Activated gamma-delta T cell (primary cell): ENCODE data around the gene IL25.
"Not testable (repeated sequence)": the region's sequence is repeated elsewhere in the genome, so short reads cannot be mapped to it uniquely, and the experiment has no call there.

ENCODE experiments used
- DNase-seq: peaks from one replicate; lab custom pipeline; 2025; lab: John Stamatoyannopoulos, UW

Gene IL25

DNA sequence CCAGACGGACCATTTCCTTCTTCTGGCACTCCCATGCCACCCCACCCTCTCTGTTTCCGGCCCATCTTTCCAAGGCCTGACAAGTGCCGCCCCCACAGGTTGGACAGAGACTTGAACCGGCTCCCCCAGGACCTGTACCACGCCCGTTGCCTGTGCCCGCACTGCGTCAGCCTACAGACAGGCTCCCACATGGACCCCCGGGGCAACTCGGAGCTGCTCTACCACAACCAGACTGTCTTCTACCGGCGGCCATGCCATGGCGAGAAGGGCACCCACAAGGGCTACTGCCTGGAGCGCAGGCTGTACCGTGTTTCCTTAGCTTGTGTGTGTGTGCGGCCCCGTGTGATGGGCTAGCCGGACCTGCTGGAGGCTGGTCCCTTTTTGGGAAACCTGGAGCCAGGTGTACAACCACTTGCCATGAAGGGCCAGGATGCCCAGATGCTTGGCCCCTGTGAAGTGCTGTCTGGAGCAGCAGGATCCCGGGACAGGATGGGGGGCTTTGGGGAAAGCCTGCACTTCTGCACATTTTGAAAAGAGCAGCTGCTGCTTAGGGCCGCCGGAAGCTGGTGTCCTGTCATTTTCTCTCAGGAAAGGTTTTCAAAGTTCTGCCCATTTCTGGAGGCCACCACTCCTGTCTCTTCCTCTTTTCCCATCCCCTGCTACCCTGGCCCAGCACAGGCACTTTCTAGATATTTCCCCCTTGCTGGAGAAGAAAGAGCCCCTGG is 3.1 kb downstream of the IL25 start:
- no peak for DNase-seq

DNA sequence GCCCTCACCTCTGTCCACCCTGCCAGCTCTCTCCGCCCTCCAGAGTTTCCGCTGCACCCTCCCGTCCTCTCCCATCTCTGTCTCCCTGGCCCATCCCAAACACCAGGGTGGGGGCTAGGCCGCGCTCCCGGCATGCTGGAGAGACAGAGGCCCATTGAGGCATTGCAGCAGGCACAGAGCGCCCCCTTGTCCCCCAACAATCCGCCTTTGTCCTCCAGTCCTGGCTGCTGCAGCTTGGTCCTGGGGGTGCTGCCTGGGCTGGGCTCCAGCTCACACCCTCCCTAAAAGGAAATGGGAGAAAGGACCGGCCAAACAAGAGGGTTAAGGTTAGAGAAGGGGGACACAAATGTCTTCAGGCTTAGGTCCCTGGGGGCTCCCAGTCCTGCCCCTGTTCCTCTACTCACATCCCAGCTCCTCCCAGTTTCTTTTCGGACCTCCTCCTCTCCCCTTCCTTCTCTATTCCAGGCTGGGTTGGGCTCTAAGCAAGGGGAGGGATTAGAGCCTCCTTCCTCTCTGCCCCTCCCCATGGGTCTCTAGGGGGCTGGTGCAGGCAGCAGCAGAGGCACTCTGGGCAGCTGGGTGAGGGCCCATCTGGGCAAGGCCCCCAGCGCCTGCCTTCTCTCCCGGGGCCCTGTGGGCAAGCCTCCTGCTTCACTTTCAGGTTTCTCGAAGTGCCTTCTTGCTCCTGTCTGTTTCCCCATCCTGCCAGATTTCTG is 4.0 kb downstream of the IL25 start, which contains the start of gene CMTM5:
Gene CMTM5, plus strand, starts transcription at position 565 of the 716 bp plus-strand sequence. CDS start 206 bp downstream, outside the sequence.
- DNase-seq: no peak

DNA sequence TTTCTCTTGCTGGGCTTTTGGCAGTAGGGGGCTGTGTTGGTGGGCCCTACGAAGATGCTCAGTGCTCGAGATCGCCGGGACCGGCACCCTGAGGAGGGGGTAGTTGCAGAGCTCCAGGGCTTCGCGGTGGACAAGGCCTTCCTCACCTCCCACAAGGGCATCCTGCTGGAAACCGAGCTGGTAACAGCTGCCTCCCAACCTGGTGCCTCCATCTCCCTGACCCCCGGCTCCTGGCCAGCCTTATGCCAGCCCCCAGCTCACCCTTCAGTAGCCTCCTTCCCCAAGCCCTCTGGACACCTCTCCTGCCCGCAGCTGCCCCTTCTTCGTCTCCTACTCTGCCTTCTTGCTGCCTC is 4.6 kb downstream of the IL25 start:
- DNase-seq: no peak

DNA sequence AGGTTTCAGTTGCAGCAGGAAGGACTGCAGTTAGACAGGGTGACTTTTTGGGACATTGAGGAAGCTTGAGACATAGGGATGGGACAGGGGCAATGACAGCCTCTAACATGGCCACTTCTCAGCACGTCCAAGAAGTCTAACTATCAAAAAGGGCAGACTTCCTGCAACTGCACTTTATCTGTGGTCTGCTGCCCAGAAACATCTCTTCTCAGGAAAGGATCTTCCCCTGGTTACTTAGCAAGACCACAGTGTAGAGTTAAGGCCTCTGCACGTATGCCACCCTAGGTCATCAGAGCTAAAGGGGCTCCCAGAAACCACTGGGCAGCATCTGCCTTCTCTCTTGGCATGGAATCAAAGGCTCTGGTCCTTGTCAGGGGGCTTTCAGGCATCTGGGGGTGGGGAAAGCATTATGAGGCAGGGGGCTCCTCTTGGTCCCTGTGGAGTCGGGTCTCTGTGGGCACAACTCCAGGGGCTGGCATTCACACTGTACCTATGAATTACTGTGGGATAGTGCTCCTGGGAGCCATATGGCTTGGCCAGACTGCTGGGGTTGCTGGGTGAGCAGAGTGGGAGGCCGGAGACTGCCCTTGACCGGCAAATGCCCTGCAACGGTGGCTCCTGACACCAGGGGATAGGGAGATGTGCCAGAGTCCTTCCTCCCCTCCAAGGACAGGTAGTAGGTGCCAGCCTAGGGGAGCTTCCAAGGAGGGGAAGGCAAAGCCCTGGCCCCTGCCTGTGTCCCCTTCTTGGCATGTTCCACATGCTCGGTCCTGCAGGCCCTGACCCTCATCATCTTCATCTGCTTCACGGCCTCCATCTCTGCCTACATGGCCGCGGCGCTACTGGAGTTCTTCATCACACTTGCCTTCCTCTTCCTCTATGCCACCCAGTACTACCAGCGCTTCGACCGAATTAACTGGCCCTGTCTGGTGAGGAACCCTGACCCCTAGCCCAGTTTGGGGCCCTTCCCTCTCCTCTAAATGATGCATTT is 5.3 kb downstream of the IL25 start:
- no peak for DNase-seq

DNA sequence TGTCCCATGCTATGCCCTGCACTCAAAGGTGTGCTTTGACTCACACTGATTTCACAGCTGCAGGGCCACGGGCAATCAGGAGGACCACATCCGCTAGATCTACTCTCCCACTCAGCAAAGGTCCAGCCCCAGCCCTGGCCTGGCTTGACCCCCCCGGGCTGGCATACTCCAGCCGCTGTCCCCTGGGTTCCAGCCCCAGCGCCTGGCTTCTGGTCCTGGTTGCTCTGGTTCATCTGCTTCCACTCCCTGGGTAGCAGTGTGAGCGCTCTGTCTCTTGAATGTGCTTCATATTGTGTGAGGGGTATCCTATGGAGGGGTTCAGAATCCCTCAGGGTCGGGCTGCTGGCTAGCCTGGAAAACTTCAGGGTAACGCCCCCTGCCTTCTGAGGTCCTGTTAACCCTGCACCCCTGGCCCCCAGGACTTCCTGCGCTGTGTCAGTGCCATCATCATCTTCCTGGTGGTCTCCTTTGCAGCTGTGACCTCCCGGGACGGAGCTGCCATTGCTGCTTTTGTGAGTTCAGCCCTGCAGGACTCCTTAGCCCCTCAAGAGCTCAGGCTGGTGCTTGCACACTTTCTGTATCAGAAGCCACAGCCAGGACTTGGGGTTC is 6.1 kb downstream of the IL25 start:
- no peak for DNase-seq

DNA sequence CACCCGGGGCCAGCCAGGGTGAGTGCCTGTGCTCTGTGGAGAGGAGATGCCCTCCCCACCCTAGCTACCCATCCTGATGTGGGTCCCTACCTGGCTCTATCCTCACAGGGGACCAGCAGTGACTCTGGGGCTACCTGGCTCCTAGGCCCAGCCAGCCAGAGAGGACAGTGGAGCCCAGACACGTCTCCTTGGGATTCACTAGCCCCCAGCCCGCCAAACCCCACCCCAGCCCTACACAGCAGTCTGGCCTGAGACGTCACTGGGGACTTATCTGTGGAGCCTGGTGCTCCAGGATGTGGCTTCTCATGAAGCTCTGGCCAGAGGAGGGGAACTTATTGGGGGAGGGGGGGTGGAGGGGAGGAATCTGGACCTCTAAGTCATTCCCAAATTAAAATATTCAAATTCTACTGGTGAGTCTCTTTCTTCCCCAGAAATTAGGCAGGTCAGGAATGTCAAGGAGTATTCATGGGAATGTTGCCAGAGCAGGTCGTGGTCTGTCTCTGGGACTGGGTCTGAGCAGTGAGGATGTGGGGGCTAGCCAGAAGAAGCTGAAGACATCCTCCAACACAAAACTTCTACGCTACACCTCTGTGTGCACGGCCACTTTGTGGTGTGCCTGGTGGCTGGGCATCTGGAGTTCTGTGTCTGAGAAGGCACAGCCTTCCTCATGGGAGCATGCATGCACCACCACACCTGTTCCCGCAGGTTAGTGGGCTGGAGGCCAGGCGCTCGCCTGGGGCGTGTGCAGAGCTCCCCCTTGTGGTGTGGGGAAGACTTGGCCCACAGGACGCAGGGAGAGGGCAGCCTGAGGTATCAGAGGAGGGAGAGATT is 7.0 kb downstream of the IL25 start:
- no peak for DNase-seq

DNA sequence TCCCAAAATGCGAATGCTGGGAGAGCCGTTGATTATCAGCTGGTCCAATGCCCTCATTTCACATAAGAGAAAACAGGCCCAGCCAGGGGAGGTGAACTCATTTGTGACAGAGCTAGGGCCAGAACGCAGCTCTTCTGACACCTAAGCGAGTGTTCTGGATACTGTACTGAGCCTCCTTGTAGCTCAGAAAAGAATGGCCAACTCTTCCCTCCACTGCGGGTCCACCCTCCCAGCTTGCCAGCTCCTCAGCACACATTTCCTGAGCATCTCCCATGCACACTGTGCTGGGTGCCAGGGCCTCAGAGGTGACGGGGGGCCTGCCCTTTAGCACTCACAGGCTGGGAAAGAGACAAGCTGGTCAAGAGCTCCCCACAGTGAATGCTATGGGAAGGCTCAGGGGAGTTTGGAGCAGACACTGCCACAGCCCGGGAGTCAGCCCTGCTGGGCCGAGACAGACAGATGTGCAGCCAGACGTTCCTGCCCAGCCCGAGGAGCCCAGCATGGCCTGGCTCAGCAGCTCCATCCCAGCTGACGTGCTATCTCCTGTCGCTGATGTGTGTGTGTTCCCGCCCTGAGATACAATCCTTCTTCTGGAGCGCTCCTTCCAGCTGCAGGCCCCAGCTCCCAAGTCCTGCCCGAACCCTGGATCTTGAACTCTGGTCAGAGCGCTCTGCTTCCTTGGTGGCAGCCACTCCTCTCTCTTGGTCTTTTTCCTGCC is 7.7 kb downstream of the IL25 start:
- no peak for DNase-seq

DNA sequence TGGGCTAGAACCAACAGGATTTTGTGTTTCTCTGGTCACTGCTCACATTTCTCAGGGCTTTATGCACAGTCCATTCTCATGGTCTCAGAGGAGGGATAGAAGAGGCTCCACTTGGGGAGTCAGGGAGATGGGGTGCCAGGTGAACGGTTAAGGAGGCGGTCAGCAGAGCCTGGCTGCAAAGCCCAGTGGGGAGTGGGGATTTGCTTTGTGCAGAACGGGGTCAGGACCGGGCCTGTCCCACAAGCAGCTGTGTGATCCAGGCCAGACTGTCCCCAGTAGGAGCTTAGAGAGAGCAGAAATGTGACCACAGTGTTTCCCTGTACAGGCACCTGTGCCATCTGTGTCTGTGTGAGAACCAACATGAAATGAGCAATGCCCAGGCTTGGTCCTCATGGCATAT is 8.4 kb downstream of the IL25 start:
- DNase-seq: no peak

DNA sequence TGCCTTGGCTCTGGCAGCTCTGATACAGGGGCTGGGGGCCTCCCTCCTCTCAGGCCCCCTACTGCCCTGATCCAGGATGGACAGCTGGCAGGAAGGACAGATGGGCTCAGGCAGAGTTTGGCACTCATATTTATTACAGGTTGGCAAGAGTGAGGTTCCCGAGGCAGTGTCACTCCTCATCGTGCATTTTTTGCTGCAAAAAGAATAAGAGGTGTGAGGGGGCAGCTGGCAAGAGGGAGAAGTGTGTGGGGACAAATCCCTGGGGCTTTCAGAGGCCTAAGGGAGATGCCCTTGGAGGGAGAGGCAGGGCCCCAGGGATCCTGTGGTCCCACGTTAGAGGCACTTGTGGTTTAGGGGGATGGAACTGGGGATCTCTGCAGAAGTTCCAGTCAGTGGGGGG is 9.3 kb downstream of the IL25 start:
- no peak for DNase-seq

DNA sequence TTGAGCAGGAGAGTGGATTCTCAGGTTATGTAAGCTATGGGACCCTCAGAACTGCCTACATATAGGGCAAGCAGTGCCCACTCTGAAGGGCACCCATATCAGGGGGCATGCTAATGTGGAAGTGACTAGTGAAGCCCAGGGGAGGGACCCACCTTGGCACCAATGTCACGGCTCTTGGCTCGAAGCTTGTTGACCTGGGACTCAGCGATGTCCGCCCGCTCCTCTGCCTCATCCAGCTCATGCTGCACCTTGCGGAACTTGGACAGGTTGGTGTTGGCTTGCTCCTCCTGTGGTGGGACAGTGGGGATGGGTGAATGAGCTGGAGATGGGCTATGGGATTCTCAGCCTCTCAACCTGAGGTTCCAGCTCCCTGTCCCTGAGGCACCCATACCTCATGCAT is 9.7 kb downstream of the IL25 start:
- no peak for DNase-seq

DNA sequence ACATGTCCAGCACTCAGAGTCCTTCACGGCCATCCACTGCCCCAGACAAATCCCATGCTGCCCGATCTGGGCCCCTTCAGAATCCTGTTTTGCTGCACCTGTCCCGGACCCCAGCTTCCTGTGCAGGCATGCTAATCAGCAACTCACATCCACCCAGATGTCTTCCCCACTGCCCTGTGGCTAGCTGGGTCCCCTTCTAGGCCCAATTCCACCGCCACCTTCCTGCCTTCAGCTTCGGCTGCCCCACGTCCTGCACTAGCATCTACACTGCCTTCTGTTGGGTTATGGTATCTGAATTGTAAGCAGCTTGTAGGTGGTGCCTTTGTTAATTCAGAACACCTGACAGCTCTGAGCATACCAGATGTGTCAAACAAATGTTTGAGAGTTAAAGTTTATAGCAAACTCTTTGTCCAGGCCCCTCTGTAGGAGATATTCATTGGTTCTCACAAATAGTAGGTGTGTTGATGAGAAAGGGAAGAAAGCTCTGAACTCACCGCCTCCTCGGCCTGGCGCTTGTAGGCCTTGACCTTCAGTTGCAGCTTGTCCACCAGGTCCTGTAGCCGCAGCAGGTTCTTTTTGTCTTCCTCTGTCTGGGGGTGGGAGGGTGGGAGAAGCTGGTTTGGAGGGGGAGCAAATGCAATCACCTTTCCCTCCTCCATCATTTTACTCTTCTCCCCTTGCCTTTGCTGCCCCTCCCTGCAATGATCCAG is 10.3 kb downstream of the IL25 start:
- DNase-seq: no peak

DNA sequence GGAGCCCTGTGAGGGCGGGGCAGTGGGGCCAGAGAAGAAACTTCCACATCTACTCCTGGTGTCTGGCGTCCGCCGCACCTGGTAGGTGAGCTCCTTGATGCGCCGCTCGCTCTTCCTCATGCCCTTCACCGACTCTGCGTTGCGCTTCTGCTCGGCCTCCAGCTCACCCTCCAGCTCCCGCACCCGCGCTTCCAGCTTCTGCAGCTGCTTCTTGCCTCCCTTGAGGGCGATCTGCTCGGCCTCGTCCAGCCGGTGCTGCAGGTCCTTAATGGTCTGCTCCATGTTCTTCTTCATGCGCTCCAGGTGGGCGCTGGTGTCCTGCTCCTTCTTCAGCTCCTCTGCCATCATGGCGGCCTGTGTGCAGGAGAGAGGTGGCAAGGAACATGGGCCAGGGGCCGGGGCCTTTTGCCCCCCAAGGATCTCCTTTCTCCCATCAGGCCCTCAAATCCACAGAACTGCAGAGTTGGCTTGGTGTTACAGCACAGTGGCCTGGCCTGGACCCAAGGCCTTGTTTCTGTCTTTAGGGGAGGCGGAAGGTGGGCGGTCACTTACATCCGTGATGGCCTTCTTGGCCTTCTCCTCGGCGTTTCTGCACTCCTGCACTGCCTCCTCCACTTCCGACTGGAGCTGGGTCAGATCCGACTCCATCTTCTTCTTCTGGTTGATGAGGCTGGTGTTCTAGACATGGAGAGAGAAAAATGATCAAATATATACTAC is 11.9 kb downstream of the IL25 start:
- no peak for DNase-seq

DNA sequence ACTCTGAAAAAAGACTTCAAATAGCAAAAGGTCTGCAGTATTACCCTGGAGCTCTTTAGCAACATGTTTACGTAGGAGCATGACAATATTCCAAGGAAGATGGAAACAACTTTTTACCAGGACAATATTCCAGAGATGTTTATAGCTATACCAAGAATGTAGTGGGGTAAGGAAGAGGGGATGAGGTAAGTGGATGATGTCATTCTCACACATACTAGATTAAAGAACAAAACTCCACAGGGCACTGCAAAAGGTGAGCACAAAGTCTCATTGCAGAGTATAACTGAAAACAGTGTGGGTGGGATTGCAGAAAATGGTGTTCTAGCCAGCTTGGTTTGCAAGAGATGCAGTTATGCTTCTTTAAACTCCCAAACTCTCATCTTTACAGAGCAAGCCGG is 12.6 kb downstream of the IL25 start:
- DNase-seq: no peak

DNA sequence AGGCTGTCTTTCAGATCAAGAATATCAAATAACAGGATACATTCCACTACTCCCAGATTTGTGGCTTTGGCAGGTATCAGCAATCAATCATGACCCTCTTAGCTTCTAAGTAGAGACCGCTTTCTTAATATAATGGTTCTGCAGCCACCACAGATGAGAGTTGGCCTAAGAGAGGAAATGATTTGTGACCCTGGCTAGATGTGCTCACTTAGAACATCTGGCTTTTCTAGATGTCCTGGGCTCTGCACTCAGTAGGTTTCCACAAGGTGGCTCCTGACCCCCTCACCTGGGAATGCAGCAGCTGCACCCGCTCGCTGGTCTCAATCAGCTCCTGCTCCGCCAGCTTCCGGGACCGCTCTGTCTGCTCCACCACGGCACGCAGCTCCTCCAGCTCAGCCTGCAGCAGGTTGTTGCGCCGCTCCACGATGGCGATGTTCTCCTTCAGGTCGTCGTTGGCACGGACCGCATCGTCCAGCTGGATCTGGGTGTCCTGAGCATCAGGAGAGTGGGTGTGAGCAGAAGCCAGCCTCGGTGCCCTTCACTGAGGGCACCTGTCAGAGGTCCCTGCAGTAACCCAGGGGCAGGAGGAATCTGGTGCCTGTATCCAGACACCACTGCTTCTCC is 13.1 kb downstream of the IL25 start:
- no peak for DNase-seq

DNA sequence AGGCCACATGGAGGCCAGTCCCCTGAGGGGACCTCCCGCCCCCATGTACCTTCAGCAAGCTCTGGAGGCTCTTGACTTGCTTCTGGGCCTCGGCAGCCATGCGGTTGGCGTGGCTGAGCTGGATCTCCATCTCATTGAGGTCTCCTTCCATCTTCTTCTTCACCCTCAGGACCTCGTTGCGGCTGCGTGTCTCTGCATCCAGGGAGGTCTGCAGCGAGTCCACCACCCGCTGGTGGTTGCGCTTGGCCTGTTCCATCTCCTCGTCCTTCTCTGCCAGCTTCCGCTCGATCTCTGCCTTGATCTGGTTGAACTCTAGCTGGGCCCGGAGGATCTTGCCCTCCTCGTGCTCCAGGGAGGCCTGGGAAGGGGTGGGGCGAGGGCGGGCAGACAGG is 13.7 kb downstream of the IL25 start:
- not testable (repeated sequence) for DNase-seq

DNA sequence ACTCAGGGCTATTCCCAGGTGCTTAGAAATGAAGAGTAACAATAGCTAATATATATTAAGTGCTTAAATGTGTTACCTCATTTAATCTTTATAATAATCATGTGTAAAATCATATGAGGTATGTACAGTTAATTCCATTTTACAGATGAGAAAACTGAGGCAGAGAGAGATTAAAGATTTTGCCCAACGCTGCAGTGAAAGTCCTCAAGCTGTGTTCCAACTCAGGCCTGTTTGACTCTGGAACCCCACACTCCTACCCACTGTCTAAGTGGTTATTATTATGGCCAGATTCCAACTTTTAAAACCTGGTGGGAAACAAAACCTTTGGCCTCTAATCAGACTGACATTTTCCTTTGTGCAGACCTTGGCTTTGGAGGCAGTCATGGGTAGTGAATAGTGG is 14.4 kb downstream of the IL25 start:
- DNase-seq: no peak

DNA sequence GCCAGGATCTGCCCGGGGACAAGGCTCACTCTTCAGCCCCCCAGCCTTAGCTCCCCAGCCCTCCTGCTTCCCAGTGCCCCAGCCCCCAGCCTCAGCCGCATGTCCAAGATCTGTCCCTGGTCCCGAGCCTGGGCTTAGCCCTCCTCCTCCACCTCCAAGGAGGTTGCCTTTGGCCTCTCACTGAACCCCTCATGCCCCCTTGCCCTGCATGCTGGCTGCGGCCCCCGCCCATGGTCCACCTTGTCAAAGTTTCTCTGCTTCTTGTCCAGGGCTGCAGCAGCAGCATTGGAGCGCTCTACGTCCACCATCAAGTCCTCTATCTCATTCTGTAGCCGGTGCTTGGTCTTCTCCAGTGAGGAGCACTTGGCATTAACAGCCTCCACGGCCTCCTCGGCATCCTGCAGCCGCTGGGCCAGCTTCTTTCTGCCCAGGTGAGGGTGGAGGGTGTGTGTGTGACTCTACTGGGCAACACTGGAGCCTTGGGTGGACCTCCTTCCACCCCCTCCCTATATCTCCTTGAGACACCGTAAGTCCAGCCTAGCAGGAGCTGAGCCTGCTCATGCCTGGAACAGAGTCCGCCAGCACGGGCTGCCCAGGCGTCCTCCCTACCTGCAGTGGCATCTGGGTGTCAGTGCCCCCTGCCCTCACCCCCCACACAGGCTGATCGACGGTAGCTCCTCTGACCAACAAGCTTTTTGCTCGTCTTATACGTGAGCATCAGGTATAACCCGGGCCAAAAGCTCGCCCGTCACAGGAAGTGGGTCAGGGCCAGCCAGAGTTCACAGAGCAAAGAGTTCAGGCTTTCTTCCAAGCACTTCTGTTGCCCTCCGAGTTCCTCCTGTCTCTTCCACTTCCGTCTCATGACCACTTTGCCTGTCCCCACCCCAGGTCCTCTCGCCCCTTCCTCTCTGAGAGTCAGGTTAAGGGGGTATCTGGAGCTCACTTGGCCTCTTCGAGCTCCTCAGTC is 15.6 kb downstream of the IL25 start:
- DNase-seq: no peak

DNA sequence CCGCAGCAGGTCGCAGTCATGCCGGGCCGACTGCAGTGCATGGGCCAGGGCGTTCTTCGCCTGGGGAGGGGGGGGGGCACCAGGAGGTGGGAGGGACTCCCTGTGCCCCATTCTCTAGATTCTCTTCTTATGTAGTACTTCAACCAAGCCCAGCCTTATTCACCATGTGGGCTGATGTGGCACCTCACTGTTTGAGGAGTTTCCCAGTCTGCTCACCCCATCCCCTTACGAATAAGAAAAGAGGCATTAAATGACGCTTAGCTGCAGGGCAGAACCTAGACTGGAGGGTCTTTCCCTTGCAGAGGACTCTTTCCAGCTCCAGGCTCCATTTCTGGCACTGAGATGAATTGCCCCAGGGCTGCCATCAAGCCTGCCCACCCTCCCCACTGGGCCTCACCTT is 16.4 kb downstream of the IL25 start:
- DNase-seq: no peak
